DND-41 (cell line): Measurements from ENCODE around the gene ALG9.

Source experiments
- ATAC-seq: fragments of 200-7000 bp; cut with Tn5 transposase; 3 replicates; pipeline ENCODE4 v1.9.1; 2021; ENCODE audit warnings: low read depth; ENCODE audit not compliant: insufficient read depth
- DNase-seq: peaks from one replicate; pipeline ENCODE4 v3.0.0-alpha.2; 2020
- H2AFZ ChIP-seq: 2 replicates; pipeline ENCODE4 v1.6.0; 2012; ENCODE audit warnings: low read depth, low read length
- H3K27ac ChIP-seq: 2 replicates; pipeline ENCODE4 v1.5.1; 2012; ENCODE audit warnings: low read length, inconsistent platforms
- H3K27me3 ChIP-seq: fragments of 200-600 bp; sonication (generic); 2 replicates; pipeline ENCODE4 v1.6.0; 2012; ENCODE audit warnings: low read length, mild to moderate bottlenecking, inconsistent platforms; ENCODE audit not compliant: insufficient read depth, poor library complexity
- H3K36me3 ChIP-seq: 2 replicates; pipeline ENCODE4 v1.5.1; 2012; ENCODE audit warnings: low read length, inconsistent platforms; ENCODE audit not compliant: insufficient read depth
- H3K4me1 ChIP-seq: 2 replicates; pipeline ENCODE4 v1.5.1; 2012; ENCODE audit warnings: mild to moderate bottlenecking, low read length; ENCODE audit not compliant: insufficient read depth
- H3K4me2 ChIP-seq: 2 replicates; pipeline ENCODE4 v1.6.0; 2012; ENCODE audit warnings: mild to moderate bottlenecking, moderate library complexity, low read length, inconsistent platforms; ENCODE audit not compliant: insufficient read depth
- H3K4me3 ChIP-seq, 2 experiments: fragments of 200-600 bp in 1 of 2; shearing (Covaris generic) in 1 of 2; 2 replicates each; pipeline ENCODE4 v1.5.1; 2012 to 2016; ENCODE audit warnings: inconsistent platforms in 2 of 2, low read length in 2 of 2, mild to moderate bottlenecking in 2 of 2, low read depth in 1 of 2, moderate library complexity in 1 of 2
- H3K79me2 ChIP-seq: 2 replicates; pipeline ENCODE4 v1.6.0; 2012; ENCODE audit warnings: low read length, inconsistent platforms; ENCODE audit not compliant: insufficient read depth
- H3K9ac ChIP-seq: 2 replicates; pipeline ENCODE4 v1.6.0; 2012; ENCODE audit warnings: low read depth, mild to moderate bottlenecking, inconsistent platforms, low read length, moderate library complexity
- H3K9me3 ChIP-seq: 2 replicates; pipeline ENCODE4 v1.5.1; 2012; ENCODE audit warnings: low read length, moderate library complexity, mild to moderate bottlenecking, inconsistent platforms; ENCODE audit not compliant: insufficient read depth, severe bottlenecking
- H4K20me1 ChIP-seq: 2 replicates; pipeline ENCODE4 v1.6.0; 2012; ENCODE audit warnings: low read length; ENCODE audit not compliant: insufficient read depth
- EZH2 ChIP-seq: IDR thresholded peaks from 3 replicates; pipeline ENCODE4 v1.6.1; 2012; ENCODE audit warnings: borderline replicate concordance, low read depth, mild to moderate bottlenecking, moderate library complexity, low read length, inconsistent platforms; ENCODE audit not compliant: severe bottlenecking
- TF ChIP-seq, protein P1 (sequence below): IDR thresholded peaks from 2 replicates; pipeline ENCODE4 v1.5.1; 2012; ENCODE audit warnings: borderline replicate concordance, low read length, moderate library complexity, mild to moderate bottlenecking; ENCODE audit not compliant: poor library complexity, severe bottlenecking; ENCODE audit errors: extremely low read depth

Gene ALG9

DNA sequence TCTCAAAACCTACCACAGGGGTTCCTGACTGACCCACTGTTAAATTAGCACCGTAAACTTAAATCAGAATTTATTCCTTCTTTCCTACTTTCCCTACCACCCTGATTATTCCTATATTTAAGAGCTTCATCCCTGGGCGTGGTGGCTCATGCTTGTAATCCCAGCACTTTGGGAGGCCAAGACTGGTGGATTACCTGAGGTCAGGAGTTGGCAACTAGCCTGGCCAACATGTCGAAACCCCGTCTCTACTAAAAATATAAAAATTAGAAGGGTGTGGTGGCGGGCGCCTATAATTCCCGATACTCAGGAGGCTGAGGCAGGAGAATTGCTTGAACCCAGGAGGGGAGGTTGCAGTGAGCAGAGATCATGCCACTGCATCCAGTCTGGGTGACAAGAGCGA lies 20.3 kb downstream of the ALG9 start:
- H3K36me3 ChIP-seq = peaks cover 62% of the 10 kb centered on the region; the same call in 1 of the 2 replicates
- no peak for TF ChIP-seq EZH2
- TF ChIP-seq, protein P1, sequence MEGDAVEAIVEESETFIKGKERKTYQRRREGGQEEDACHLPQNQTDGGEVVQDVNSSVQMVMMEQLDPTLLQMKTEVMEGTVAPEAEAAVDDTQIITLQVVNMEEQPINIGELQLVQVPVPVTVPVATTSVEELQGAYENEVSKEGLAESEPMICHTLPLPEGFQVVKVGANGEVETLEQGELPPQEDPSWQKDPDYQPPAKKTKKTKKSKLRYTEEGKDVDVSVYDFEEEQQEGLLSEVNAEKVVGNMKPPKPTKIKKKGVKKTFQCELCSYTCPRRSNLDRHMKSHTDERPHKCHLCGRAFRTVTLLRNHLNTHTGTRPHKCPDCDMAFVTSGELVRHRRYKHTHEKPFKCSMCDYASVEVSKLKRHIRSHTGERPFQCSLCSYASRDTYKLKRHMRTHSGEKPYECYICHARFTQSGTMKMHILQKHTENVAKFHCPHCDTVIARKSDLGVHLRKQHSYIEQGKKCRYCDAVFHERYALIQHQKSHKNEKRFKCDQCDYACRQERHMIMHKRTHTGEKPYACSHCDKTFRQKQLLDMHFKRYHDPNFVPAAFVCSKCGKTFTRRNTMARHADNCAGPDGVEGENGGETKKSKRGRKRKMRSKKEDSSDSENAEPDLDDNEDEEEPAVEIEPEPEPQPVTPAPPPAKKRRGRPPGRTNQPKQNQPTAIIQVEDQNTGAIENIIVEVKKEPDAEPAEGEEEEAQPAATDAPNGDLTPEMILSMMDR = no peak
- no peak overlapping the region for H3K4me2 ChIP-seq
- H2AFZ ChIP-seq = no peak overlapping the region
- DNase-seq (no peak), ATAC-seq (no peak)
- no peaks in the 10 kb centered on the region for H3K79me2 ChIP-seq
- no peaks in the 10 kb centered on the region for H4K20me1 ChIP-seq
- no peak overlapping the region for H3K4me3 ChIP-seq
- no peaks in the 10 kb centered on the region for H3K9me3 ChIP-seq
- no peak overlapping the region for H3K9ac ChIP-seq
- H3K27me3 ChIP-seq = no peaks in the 10 kb centered on the region
- no peak overlapping the region for H3K27ac ChIP-seq
- H3K4me1 ChIP-seq = no peaks in the 10 kb centered on the region

DNA sequence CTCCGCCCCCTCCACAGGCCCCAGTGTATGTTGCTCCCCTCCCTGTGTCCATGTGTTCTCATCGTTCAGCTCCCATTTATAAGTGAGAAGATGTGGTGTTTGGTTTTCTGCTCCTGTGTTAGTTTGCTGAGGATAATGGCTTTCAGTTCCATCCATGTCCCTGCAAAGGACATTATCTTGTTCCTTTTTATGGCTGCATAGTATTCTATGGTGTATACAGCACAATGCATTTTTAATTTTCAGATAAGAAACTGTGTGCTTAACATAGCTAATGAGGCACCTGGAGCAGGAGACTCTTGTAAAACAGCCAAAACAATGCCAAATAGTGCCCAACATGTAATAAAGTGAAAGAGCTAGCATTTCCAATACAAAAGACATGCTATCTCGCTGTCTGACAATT lies 21.8 kb downstream of the ALG9 start:
- no peak for ATAC-seq

DNA sequence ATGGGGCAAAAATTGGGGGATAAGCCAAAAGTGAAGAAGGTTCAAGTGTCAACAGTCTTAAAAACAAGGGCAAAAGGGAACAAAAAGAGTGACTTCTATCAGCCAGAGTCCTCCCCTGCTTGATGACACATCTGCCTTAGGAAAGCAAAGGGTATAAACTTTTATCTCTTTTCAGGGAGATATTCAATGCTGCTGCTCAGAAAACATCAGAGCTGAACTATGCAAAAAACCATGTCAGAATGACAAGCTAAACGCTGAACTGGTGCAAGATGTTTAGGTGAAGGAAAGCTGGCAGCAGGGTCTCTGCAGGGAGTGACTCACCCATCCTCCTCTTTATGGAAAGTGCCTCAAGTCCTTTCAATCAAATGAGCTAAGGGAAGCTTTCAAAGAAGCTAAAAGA lies 24.7 kb downstream of the ALG9 start:
- H3K9me3 ChIP-seq = no peaks in the 10 kb centered on the region
- H3K4me3 ChIP-seq = no peak overlapping the region
- DNase-seq (no peak), ATAC-seq (no peak)
- H3K79me2 ChIP-seq = no peaks in the 10 kb centered on the region
- no peaks in the 10 kb centered on the region for H4K20me1 ChIP-seq
- no peaks in the 10 kb centered on the region for H3K4me1 ChIP-seq
- no peak overlapping the region for H3K4me2 ChIP-seq
- no peak overlapping the region for H3K27ac ChIP-seq
- H3K36me3 ChIP-seq = peaks cover 51% of the 10 kb centered on the region; the same call in 1 of the 2 replicates
- TF ChIP-seq EZH2 = no peak
- TF ChIP-seq, protein P1 = no peak
- no peak overlapping the region for H2AFZ ChIP-seq
- no peak overlapping the region for H3K9ac ChIP-seq
- no peaks in the 10 kb centered on the region for H3K27me3 ChIP-seq

More for the DNA sequence above, 21.8 kb downstream of the ALG9 start:
- no peaks in the 10 kb centered on the region for H4K20me1 ChIP-seq
- H3K4me1 ChIP-seq = no peaks in the 10 kb centered on the region
- H2AFZ ChIP-seq = no peak overlapping the region
- H3K27ac ChIP-seq = no peak overlapping the region
- TF ChIP-seq, protein P1 = no peak
- no peak overlapping the region for H3K9ac ChIP-seq
- peaks cover 58% of the 10 kb centered on the region; the same call in 1 of the 2 replicates for H3K36me3 ChIP-seq
- no peaks in the 10 kb centered on the region for H3K27me3 ChIP-seq
- no peak overlapping the region for H3K4me3 ChIP-seq
- H3K4me2 ChIP-seq = no peak overlapping the region
- no peaks in the 10 kb centered on the region for H3K79me2 ChIP-seq
- DNase-seq = no peak
- no peaks in the 10 kb centered on the region for H3K9me3 ChIP-seq

DNA sequence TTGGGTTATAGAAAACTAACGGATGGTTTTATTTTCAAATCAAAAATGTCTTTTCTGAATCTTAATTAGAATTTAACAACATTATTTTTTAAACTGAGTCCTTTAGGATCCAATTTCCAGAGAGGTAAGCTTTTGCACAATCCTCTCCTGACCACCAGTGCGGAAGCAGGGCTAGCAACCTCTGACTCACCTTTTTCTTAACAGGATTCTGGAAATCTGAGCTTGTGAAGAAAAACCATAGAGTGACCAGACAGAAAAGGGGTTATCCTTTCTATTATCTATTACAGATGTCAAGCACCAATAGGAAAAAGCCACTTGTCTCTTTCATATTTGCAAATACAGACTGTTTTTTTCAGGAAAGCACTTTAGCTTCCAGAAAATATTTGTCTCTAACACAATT lies 25.3 kb downstream of the ALG9 start:
- H3K79me2 ChIP-seq = no peaks in the 10 kb centered on the region
- H3K4me1 ChIP-seq = 0 out of 2 replicates have a peak, but pooled peaks cover 2% of the 10 kb centered on the region
- H3K27me3 ChIP-seq = no peaks in the 10 kb centered on the region
- no peaks in the 10 kb centered on the region for H3K9me3 ChIP-seq
- DNase-seq (no peak), ATAC-seq (no peak)
- H3K27ac ChIP-seq = no peak overlapping the region
- no peaks in the 10 kb centered on the region for H4K20me1 ChIP-seq
- no peak overlapping the region for H3K4me3 ChIP-seq
- H2AFZ ChIP-seq = no peak overlapping the region
- H3K36me3 ChIP-seq = peaks cover 48% of the 10 kb centered on the region; the same call in 1 of the 2 replicates
- no peak overlapping the region for H3K4me2 ChIP-seq
- no peak overlapping the region for H3K9ac ChIP-seq
- TF ChIP-seq, protein P1 = no peak
- no peak for TF ChIP-seq EZH2
